CD1c-positive myeloid dendritic cell (primary cell): ENCODE data around the gene RAB40B.

Experiments
- DNase-seq: peaks from one replicate; pipeline ENCODE4 v3.0.0-alpha.2; 2016; ENCODE audit errors: extremely low spot score

Gene RAB40B

GRCh38 chr17:82692268-82692667 is 6.2 kb downstream of the RAB40B start:
- no peak for DNase-seq

GRCh38 chr17:82691714-82692113 is 6.8 kb downstream of the RAB40B start:
- DNase-seq: no peak

DNA sequence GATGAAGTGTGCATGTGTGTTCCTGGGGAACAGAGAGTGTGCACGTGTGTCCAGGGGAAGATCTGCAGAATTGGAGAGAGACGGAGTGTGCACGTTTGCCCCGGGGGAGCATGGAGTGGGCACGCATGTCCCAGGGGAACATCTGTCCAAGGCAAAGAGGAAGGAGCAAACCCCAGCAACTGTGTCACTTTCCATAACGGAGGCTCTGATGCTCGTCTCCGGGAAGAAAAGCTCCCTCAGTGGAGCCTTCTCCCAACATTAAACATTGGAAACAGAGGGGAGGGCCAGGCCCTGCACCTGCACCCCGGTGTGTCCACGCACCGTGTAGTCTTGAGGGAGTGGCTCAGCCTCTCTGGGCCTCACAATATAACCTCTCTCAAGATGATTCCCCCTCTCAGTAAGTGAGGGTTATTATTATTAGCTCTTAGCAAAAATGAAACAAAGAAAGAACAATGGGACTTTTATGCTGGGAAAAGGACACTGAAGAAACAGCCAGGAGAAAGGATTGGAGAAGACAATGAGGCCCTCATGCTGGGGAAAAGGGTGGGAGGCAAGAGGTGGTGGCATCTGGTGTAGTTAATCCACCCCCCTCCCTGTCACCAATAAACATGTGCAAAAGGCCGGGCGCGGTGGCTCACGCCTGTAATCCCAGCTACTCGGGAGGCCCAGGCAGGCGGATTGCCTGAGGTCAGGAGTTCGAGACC is 7.6 kb downstream of the RAB40B start:
- no peak for DNase-seq

DNA sequence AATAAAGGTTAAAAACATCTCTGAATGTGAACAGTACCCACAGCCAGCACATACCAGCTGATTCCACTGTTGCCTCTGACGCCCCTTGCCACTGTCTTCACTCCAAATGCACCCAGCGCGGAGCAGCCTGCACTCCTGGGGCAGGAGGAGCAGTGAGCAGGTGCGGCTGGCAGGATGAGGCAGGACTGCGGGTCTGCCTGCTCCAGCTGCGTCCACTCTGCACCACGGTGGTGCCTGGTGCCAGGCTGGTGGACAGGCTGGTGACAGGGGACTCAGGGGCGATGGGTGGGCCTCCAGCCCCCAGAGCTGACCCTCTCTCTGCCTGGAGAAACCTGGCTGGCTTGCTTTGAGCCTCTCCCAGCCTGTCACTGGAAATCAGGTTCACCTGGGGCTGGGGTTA is 9.4 kb downstream of the RAB40B start:
- DNase-seq: no peak

- DNase-seq: no peak
These were observed 10.6 kb downstream of the RAB40B start for GRCh38 chr17:82687871-82688270.

DNA sequence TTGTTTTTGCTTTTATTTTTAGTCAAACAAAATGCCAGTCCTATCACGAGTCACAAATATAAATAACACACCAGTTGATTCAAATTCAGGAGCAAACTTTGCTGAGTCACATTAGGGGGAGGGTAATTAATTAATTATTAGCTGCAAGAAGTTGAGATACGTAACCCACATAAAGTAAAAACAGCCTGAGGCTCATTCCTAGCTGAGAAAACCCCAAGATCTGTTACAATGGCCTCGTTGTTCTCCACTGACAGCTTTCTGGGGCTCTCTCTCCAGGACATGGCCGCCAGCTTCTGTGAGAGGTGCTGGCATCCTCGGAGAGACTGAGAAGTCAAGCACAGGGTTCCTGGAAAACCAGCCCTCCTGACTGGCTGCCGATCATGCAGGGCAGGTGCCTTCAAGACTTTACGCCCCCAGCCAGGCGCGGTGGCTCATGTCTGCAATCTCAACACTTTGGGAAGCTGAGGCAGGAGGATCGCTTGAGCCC is 11.1 kb downstream of the RAB40B start:
- no peak for DNase-seq

DNA sequence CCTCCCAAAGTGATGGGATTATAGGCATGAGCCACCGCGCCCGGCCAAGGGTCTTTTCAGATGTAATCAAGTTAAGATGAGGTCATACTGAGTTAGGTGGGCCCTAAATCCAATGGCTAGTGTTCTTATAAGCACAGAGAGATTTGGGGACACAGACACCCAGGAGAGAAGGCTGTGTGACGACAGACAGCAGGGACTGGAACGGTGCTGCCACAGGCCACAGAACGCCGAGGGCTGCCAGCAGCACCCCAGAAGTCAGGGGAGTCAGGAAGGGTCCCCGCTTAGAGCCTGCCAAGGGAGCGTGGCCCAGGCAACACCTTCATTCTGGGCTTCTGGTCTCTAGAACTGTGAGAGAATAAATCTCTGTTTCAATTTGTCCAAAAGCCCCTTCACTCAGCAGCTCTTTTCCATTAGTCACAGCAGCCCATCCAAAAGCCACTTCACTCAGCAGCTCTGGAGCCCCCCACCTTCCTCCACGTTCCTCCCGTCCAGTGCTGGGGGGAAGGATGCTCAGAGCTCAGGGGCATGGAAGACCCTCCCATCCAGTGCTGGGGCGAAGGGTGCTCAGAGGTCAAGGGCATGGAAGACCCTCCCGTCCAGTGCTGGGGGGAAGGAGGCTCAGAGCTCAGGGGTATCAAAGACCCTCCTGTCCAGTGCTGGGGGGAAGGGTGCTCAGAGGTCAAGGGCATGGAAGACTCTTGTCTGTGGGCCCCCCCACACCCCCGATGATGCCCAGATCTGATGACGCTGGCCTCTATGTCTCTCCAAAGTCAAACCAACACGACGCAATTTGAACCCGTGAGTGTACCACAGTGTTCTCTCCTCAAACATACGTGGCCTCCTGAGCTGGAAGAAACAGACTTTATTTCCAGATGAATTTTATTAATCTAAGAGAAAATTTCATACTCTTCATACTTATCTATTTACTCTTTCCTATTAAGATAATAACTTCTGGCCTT is 11.9 kb downstream of the RAB40B start:
- no peak for DNase-seq

GRCh38 chr17:82685291-82685690 is 13.2 kb downstream of the RAB40B start:
- no peak for DNase-seq

DNA sequence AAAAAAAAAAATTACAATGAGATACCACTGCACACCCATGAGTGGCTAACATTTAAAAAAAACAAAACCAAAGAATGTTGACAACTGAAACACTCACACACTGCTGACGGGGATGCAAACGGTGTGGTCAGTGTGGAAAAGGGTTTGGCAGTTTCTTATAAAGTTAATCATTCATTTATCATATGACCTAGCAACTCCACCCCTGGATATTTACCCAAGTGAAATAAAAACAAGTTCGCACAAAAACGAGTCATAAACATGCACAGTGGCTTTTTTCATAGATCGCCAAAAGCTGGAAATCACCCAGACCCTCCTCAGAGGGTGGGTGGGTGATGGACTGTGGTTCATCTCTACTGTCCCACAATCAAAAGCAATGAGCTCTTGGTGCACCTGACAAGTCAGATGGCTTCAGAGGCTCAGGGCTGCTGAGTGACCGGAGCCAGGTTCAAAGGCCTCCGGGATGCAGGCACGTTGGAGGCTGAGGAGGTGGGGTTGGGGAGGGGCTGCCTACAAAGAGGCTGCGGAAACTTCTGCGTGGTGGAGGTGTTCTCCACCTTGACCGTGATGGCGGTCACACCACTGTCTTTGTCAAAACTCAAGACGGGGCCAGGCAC is 14.2 kb downstream of the RAB40B start:
- no peak for DNase-seq

DNA sequence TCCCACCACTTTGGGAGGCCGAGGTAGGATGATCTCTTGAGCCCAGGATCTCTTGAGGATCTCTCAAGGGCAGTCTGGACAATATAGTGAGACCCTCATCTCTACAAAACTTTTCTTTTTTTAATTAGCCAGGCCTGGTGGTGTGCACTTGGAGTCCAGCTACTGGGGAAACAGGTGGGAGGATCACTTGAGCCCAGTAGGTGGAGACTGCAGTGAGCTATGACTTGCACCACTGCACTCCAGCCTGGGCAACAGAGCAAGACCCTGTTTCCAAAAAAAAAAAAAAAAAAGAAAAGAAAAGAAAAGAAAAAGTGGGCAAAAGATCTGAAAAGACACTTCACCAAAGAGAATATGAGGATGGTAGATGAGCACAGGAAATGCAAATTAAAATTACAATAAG is 15.0 kb downstream of the RAB40B start:
- DNase-seq: no peak

DNA sequence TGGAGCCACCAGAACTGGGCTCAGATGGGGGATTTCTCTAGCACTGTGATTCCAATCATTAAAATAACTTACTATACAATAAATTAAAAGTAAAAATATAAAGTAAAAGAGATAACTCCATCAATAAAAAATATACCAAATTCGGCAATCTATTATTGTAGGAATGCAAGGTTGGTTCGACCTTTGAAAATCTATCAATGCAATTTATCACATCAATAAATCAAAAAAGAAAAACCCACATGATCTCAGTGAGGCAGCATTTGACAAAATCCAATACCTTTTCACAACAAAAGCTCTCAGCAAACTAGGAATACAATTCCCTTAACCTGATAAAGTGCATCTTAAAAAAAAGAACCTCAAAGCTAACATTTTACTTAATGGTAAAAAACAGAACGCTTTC is 17.0 kb downstream of the RAB40B start:
- DNase-seq: no peak

DNA sequence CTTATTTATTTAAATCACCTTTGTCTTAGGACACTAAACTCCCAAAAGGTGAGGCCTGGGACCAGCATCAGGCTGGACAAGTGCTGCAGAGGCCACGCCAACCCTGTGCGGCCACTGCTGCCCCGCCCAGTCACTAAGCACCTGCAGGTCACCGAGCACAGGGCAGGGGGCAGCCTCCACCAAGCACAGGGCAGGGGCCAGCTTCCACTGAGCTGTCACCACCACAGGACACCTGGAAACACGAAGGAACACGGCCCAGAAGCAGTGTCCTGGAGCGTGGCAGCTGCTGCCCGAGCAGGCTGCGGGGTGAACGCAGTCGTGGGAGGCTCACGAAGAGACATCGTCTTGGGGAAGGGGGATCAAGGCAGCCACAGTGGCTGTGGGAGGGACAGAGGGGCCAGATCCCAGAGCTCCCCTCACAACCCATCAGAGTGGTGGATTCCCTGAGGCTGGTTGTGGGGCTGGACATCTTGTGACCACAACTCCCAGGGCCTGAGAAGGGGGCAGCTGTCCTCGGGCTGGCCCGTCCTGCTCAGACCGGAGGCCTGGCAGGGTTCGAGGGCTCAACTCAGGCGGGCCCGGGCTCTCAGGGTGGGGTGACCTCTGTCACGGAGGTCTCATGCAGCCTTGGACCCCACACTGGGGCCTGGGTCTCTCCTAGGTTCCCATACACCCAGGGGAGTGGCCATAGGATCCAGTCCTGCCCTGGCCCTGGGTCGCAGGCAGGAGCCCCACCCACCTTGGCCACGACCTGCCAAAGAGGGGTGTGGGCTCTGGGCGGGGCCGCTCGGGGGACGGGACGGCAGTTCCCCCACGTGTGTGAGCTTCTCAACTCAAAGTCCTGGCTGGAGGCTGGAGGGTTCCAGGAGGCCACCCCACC is 18.7 kb downstream of the RAB40B start:
- DNase-seq: no peak

DNA sequence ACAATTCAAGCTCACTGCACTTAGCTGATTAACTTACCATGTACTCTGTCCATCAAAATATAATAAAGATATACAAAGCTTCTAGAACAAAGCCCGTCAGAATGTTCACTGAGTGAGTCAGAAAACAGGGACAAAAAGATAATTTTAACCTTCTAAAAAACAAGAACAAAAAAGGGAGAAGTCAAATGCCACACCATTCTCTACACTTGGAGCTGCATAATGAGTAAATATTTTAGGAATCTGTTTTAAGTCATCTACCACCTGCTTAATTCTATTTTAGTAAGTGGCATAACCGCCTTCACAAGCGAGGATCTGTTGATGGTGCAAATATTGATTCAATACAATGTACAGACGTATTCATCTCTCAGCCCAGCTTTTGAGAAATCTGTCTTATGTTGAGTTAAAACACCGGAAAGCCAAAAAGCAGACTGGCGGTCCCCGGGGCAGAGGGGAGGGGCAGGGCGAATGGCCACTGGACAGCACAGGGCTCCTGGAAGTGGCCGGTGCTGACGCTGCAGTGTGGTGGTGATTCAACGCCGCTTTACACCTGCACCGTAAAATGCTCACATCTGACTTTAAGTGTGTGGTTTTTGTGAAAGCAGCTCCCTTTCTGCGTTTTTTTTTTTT is 20.1 kb downstream of the RAB40B start:
- DNase-seq: no peak

- no peak for DNase-seq
These were observed 21.1 kb downstream of the RAB40B start for GRCh38 chr17:82677353-82677925.

GRCh38 chr17:82675476-82676245 is 22.8 kb downstream of the RAB40B start:
- no peak for DNase-seq

DNA sequence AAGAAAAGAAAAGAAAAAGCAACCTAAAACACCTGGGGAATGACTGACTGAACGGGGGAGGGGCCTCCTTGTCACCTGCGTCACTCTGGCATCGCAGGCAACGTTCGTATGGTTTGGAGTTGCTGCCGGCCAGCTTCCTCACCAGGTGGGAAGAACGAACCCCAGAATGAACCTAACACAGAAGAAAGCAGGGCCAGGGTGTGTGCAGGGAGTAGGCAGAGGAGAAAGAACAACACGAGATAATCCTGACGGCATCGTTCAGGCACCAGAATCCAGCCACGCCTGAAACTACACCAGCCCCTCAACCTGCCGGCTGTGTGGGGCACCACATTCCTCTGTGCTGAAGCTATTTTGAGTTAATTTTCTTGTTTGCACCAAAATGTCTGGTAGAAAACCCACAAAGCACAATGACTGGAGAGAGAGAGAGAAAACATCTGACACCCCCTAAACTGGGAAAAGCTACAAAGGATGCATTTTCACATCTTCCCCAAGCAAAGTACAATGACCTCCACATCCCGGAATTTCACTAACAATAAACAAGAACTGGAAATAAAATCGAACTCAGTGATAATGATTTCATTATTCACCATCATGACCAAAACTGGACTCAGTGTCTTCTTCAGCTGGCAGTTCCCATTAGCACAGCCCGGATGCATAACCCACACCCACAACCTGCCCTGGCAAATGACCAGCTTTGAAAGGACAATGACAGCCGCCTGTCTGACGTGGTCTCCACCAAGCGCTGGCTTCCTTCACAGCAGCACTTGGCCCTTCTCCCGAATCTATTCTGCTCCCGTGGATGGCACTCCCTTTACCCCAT is 23.6 kb downstream of the RAB40B start:
- no peak for DNase-seq

GRCh38 chr17:82670661-82671450 is 27.6 kb downstream of the RAB40B start:
- no peak for DNase-seq

GRCh38 chr17:82668631-82669099 is 29.8 kb downstream of the RAB40B start:
- DNase-seq: peak; percentile 77
